Activated naive CD4-positive, alpha-beta T cell treated with Interleukin-2 at 50 U/mL for 16 hours (primary cell): ENCODE results near the gene RAB3GAP2.
"Not testable (repeated sequence)": the region's sequence is repeated elsewhere in the genome, so short reads cannot be mapped to it uniquely, and the experiment has no call there.

Experiments
- DNase-seq: peaks from one replicate; pipeline ENCODE4 v3.0.0-alpha.2; 2020

Gene RAB3GAP2, protein sequence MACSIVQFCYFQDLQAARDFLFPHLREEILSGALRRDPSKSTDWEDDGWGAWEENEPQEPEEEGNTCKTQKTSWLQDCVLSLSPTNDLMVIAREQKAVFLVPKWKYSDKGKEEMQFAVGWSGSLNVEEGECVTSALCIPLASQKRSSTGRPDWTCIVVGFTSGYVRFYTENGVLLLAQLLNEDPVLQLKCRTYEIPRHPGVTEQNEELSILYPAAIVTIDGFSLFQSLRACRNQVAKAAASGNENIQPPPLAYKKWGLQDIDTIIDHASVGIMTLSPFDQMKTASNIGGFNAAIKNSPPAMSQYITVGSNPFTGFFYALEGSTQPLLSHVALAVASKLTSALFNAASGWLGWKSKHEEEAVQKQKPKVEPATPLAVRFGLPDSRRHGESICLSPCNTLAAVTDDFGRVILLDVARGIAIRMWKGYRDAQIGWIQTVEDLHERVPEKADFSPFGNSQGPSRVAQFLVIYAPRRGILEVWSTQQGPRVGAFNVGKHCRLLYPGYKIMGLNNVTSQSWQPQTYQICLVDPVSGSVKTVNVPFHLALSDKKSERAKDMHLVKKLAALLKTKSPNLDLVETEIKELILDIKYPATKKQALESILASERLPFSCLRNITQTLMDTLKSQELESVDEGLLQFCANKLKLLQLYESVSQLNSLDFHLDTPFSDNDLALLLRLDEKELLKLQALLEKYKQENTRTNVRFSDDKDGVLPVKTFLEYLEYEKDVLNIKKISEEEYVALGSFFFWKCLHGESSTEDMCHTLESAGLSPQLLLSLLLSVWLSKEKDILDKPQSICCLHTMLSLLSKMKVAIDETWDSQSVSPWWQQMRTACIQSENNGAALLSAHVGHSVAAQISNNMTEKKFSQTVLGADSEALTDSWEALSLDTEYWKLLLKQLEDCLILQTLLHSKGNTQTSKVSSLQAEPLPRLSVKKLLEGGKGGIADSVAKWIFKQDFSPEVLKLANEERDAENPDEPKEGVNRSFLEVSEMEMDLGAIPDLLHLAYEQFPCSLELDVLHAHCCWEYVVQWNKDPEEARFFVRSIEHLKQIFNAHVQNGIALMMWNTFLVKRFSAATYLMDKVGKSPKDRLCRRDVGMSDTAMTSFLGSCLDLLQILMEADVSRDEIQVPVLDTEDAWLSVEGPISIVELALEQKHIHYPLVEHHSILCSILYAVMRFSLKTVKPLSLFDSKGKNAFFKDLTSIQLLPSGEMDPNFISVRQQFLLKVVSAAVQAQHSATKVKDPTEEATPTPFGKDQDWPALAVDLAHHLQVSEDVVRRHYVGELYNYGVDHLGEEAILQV (N-terminal part only)

DNA sequence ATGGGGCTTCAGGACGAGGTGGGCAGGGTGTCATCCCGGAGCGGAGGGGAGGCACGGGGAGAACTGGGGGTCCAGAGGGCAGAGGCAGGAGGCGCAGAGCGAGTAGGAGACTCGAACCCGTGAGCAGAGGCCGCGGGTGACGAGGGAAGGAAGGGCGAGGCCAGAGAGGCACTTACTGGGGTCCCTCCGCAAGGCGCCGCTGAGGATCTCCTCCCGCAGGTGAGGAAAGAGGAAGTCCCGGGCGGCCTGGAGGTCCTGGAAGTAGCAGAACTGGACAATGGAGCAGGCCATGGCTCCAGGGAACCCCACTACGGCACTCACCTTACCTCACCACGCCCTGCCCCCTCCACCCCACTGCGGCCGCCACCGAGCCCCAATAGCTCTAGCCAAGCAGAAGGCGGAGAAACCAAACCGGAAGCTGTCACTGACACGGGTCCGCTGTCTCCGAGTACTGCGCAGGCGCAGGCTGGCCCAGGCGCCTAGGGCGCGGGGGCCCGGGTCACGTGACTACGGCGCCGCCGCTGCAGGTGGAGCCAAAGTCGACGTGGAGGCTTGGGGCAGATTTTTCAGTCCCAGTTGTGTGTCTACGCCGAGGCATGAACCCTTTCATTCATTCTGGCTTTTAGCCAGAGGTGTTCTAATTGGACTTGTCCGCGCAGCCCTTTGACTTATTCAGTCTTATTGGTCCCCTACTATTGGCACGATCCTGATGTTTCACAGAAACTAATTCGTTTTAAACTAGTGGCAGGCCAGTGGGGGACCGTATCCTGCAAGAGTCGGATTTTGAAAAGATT lies at the start of gene RAB3GAP2:
RAB3GAP2 (minus strand) TSS at position 407 of the 794 bp plus-strand sequence; CDS start at position 291, 116 bp downstream.
- peak; percentile 96 for DNase-seq

DNA sequence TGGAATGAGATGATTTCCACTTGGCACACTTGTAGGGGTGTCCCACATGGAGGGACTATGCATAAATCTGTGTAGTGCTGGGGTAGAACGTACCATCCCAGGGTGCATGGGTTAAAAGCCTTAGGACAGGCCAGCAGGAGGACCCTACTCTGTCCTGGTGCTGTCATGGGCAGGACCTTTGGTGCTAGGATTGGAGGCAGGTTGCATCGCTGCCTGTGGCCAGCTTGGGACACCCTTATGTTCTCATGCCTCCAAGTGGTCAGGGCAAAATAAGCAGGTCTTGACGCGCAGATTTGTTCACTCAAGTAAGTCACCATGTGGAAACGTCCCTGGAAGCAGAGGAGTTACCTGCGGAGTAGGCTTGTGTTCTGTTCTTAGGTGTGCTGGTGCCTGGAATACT lies 49.5 kb upstream of the RAB3GAP2 start:
- no peak for DNase-seq

DNA sequence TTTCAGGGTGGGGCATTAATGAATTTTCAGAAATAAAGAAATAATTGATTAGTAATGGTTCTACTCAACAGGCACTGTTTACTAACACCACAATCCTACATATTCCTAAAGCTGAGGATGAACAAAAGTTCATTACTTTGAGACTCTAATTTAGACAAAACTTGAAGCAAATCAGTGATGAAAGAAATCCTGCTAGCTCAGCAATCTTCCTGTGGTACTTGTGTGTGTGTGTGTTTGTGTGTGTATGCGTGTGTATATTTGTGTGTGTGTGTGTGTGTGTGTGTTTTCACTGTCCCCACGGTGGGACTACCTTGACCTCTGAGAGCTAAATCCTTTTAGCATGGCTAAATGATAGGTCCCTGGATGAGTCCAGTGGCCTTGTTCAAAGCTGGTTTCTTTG lies 48.5 kb upstream of the RAB3GAP2 start:
- DNase-seq = no peak

DNA sequence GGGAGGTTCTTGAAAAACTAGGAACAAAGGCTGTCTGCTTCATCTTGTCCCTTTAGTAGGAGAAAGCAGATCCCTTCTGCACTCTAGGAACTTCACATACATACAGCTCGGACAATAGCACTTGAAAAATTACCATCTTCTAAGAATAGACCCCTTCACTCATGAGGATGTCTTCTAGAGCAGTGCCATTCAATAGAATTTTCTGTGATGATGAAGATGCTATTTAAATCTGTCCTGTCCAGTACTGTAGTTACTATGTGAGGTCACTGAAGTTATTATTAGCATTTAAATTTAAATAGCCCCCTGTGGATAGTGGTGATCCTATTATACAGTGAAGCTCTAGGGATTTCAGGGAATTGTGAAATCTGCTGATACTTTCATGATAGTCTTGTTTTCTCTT lies 46.4 kb upstream of the RAB3GAP2 start:
- DNase-seq = no peak

DNA sequence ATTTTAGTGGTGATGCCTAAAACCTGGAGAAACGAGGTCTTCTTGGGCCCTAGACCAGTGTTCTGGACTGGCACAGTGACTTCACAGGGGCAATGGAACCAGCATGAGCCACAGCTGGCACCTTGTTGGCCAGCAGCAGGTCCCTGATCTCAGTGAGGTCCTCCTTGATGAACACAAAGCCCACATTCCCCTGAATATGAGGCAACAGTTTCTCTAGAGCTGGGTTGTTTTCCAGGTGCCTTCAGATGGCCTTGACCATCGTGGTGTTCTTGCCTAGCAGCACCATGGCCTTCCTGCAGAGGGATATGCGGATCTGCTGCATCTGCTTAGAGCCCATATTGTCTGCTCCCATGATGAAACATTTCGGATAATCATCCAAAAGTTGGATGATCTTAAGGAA lies 44.9 kb upstream of the RAB3GAP2 start:
- no peak for DNase-seq

DNA sequence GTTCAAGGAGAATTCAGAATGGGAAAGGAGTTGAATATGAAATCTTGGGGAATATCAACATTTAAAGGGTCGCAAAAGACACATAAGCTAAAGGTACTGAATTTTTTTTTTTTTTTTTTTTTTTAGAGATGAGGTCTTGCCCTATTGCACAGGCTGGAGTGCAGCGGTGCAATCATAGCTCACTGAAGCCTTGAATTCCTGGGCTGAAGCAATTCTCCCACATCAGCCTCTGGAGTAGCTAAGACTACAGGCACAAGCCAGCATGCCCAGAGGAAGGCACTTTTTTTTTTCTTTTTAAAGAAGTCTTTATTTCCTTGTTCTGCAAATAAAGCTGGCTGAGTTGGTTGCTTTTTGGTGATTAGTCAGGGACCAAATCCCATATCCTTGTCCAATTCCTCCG lies 44.1 kb upstream of the RAB3GAP2 start:
- no peak for DNase-seq

DNA sequence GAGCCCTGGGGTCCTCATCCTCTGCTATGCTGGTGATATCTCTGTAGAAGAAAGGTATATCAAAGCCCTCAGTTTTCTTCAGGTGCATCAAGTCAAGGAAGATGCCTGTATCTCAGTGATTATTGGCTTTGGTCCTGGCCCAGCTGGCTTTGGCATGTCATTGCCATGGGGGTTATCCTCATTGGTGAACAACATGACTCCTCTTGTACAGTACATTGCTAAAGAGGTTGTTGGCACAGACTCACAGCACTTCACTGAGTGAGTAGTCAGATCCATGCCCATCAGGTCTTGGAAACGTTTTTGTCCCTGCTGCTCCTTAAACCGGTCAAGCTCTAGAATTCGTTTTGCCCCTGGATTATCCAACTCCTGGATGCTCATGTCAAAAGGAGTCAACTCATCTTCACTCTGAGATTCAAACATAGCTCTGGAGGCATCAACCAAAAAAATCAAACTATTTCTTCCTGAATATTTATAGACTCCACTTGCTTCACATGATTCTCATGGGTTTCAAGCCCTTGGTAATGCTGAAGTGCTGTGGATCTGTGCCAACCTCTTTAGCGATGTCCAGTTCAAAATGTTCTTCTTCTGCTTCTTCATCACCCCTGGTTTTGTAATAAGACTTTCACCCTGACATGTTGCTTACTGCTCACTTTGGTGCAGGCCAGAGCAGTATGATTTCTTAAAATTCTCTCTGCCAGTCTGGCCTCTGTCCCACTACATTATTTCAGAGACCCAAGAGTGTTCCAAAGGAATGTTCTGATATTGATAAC lies 43.0 kb upstream of the RAB3GAP2 start:
- DNase-seq = no peak

DNA sequence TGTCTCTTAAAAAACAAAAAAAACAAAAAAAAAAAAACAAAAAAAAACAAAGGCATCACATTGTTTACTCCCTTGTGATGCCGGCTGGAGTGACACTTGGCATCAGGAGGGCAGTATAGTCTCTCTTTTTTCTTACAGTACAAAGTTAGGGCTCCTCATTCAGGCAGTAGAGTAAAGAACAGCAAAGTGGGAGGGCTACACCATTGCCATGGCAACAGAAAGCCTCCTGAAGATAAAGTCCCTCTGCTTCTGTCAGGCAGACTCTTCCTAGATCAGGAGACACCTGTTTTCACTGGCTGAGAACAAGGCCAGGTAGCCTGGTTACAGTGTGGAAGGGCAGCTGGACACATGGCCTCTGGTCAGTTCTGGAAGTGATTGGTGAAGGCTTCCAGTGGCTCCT lies 41.3 kb upstream of the RAB3GAP2 start:
- no peak for DNase-seq

DNA sequence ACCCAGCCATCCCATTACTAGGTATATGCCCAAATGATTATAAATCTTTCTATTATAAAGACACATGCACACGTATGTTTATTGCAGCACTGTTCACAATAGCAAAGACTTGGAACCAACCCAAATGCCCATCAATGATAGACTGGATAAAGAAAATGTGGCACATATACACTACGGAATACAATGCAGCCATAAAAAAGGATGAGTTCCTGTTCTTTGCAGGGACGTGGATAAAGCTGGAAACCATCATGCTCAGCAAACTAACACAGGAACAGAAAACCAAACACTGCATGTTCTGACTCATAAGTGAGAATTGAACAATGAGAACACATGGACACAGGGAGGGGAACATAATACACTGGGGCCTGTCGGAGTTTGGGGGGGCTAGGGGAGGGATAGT lies 37.9 kb upstream of the RAB3GAP2 start:
- DNase-seq = not testable (repeated sequence)

DNA sequence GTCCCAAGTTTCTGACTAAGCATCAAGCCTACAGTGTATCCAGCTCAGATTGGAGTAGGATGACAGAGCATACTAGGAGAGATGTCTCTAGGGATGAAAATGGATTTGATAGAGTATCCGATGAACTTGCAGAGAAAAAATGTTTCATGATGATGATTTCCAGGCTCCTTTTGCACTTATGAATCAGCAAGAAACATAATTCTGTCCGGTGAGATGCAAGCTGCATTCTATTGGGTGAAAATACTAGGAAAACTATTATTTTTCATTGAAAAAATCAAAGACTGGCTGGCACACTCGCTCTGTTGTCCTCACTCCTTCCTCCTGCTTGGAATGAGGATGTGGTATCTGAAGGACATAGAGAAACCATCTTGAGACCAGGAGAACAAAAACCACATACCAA lies 35.4 kb upstream of the RAB3GAP2 start:
- DNase-seq = no peak

DNA sequence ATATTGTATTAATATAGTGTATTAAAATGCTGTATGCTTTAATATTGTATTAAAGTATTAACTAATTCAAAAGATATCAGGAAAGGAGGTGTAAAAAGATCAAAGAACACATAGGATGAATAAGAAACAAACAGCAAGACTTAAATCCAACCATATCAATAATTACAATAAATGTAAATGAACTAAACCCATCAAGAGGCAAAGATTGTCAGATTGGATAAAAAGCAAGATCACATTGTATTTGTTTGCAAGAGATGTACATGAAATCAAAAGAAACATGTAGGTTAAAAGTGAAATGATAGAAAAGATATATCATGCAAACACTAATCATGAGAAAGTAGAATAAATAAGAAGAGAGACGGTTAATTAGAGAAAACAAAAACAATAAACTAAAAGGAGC lies 34.1 kb upstream of the RAB3GAP2 start:
- DNase-seq = no peak

DNA sequence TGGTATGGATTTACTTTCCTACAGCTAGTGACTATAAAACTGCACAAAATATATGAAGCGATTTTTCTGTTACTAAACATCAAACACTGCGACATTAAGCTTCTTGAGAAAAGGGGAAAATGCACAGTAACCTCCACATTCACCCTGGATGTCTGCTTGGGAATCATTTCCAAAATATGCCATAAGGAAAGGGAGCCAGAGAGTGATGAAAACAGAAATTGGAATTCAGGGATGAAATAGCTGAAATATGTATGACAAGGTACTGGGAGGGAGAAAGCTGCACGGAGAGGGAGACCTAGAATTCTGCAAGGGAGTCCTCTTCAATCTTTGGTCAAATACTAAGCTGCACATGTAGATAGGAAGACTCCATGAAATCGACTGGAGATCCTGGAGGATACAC lies 31.6 kb upstream of the RAB3GAP2 start:
- no peak for DNase-seq

DNA sequence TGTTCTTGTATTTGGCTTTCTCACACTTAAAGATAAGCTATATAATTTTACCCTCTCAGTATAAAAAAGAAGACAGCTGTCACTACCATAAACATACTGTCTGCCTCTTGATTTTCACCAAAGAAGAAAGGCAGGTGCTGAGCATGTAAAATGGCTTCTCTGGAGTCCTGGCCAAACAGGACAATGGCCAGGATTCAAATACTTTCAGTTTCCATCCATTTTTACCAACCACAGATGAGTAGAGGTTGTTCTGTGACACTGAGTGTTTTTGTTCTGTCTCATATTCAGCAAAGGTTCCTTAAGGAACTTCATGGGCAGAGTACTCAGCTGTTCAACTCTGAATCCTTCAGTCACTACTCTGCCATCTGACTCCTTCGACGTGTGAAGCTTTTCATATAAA lies 29.4 kb upstream of the RAB3GAP2 start:
- no peak for DNase-seq

DNA sequence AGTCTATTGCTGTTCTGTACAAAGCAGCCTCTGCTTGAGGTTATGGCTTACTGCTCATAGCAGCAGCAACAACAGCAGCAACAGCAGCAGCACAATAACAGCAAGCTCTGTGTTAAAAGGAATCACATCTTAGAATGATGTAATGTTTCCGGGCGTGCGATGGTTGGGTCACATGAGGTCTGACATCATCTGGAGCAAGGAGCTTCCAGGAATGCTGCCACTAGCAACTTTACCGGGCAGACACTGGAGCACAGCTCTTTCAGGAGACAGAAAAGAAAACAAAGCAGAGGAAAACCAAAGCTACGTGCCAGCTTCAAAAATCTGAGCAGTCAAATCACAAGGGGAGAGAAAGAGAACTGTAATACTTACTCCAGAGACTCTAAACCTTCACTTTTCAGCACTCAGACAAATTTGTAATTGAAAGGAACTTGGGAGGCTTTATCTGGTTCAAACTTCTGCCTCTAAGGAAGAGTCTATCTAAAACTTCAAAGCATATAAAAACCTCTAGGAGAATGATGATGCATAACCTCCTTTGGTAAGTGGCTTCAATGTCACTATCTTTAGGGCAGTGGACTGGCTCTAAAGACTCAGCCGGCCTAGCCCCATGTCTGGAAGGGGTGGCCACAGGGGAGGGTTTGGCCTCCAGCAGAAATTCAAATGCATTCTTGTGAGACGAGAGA lies 28.3 kb upstream of the RAB3GAP2 start:
- no peak for DNase-seq

DNA sequence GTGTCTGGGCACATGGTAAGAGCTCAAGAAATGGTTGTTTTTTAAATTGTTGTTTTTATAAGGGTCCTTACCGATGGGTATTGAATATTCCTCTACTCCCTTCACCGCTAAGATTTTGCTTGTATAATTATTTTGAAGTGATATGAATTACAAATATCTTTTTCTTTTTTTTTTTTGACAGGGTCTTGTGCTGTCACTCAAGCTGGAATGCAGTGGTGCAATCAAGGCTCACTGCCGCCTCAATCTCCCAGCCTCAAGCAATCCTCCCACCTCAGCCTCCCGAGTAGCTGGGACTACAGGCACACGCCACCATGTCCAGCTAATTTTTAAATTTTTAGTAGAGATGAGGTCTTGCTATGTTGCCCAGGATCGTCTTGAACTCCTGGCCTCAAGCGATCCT lies 27.1 kb upstream of the RAB3GAP2 start:
- no peak for DNase-seq

DNA sequence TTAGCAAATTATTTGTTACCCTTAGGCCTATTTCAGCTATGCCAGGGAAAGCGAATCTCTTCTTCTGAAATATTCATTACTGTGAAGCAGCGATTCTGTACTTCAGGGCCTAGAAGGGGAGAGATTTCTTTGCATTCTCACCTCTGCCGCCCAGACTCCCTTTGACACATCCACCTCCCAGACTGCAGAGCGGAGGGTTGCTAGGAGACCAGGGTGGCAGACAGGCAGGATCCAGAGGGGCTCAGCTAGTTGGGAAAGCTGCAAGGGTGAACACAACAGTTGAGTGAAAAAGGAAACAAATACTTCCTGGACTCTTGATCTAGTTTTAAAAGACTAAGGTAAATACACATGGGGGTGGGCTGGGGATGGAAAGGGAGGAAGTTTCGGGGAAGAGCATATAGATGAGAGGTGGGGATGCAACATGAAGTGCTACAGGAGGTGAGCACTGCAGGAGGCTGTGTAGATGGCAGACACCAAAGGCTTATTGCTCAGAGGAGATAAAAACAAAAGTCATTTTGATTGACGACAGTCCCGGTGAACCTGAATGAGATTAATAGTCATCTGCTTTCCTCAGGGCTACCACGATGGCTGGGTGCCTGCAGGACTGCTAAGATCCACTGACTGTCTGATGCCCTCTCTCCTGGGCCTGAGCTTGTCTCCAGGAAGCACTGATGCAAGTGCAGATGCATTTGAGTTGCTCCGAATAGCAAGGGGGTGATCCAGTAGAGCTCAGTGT lies 26.4 kb upstream of the RAB3GAP2 start:
- no peak for DNase-seq

DNA sequence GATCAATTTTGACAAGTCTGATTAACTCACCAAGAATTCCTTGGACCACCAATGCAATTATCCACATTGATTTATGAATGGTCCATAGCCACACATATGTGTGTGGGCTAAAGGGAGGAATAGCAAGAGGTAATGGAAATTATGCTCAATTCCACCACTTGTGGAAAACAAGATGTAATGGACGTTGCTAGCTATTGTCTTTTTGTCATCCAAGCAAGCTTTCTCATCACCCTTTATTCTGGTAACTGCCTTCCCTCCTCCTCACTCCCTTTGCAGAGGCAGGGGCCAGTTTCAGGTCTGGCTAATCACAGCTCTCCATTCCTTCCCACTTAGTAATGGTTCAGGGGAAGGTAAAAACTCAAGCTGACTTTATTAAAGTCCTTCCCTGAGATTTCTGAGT lies 24.7 kb upstream of the RAB3GAP2 start:
- DNase-seq = no peak

DNA sequence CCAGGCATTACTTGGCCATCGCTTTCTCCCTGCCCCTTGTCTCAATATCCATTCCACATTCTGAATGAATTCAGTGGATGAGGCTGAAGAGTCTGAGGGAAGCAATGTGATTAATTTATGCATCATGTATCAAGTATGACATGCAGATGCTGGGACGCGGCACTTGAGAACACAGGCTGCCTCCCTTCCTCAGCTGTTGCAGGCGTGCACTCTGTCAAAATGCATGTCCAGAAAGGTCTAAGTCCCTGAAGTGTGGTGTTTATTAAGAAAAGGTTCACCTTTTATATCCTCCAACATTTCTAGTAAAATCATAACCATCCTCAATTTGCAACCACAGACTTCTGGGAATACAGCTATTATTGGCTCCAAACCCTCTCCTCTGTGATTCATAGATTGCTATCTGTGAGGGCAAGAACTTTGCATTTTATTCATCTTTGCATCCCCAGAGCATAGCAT lies 22.6 kb upstream of the RAB3GAP2 start:
- no peak for DNase-seq

DNA sequence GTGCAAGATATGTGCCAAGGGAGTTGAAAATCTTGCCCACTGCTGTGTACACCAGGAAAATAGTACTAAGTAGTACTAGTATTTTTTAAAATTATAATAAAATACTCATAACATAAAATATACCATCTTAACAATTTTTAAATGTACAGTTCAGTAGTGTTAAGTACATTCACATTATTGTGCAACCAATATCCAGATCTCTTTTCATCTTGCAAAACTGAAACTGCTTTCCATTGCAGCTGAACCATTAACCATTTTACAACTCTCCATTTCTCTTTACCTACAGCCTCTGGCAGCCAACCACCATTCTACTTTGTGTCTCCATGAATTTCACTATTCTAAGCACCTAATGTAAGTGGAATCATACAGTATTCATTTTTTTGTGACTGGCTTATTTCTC lies 19.3 kb upstream of the RAB3GAP2 start:
- no peak for DNase-seq

DNA sequence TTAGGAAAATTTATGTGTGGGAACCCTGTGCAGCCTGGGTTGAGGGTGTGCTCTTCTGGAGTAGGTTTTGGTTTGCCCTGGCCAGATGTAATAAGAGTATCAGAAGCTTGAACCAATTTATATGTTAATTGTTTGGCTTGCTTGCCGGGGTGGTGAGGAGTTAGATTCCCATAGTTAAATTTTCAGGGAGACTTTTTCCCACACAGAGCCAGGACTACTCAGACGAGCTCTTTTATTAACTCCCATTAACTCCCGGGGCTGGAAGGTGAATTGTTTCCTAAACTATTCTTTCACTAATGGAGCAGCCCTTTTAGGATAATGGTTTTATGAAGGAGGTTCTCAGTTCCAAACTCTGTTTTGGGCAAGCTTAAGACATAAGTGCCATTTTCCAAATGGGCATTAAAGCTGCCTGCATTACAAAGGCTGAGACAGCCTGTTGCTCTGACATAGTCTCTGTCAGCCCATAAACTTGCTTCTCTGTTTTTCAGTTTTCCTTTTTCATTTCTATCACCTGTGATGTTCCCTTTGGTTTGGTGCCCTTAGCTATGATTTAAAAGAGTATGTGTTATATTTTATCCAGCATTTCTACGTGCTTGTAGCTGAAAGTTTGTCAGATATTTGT lies 18.0 kb upstream of the RAB3GAP2 start:
- DNase-seq = no peak
